Epithelial cell of esophagus (primary cell): ENCODE results near the gene PTPRA.

Source experiments
- DNase-seq: peaks from one replicate; pipeline ENCODE4 v3.0.0; 2010; ENCODE audit warnings: low read depth
- H3K4me3 ChIP-seq: 2 replicates; pipeline ENCODE4 v1.5.1; 2011; ENCODE audit warnings: mild to moderate bottlenecking, low read length, control low read depth
- CTCF ChIP-seq: IDR thresholded peaks from 2 replicates; pipeline ENCODE4 v1.5.1; 2011; ENCODE audit warnings: low read depth, mild to moderate bottlenecking, low read length, control low read depth, inconsistent platforms; ENCODE audit not compliant: insufficient read depth; ENCODE audit errors: missing control alignments

Gene PTPRA

GRCh38 chr20:3039426-3039825 is 166.1 kb downstream of the PTPRA start:
- DNase-seq = no peak
- TF ChIP-seq CTCF = no peak
- H3K4me3 ChIP-seq = no peak overlapping the region

GRCh38 chr20:3040086-3040485 is 166.8 kb downstream of the PTPRA start:
- DNase-seq = no peak
- no peak for TF ChIP-seq CTCF
- H3K4me3 ChIP-seq = no peak overlapping the region

GRCh38 chr20:3041854-3042409 is 168.7 kb downstream of the PTPRA start:
- peak; percentile 14 for DNase-seq
- H3K4me3 ChIP-seq = no peak overlapping the region
- no peak for TF ChIP-seq CTCF

GRCh38 chr20:3042625-3043024 is 169.3 kb downstream of the PTPRA start:
- H3K4me3 ChIP-seq = no peak overlapping the region
- DNase-seq = no peak
- no peak for TF ChIP-seq CTCF

GRCh38 chr20:3043322-3043721 is 170.0 kb downstream of the PTPRA start, which contains the start of gene GNRH2:
Gene GNRH2, plus strand, starts transcription at chr20:3043622. Its CDS starts 793 bp downstream, at chr20:3044415.
- H3K4me3 ChIP-seq = no peak within 1 kb of the TSS
- DNase-seq = no peak
- no peak for TF ChIP-seq CTCF

- no peak for DNase-seq
- H3K4me3 ChIP-seq = no peak overlapping the region
- no peak for TF ChIP-seq CTCF
Observed at GRCh38 chr20:3044336-3044965, 171.2 kb downstream of the PTPRA start.
